ENCODE measurements around the gene RTN1. TPM values are rescaled to one million over a fixed set of nuclear protein-coding genes. Genes with fewer than 3 reads are reported as not detected.
"Not testable (repeated sequence)": the region's sequence is repeated elsewhere in the genome, so short reads cannot be mapped to it uniquely, and the experiment has no call there.

Gene RTN1
- total RNA-seq, 1 donor from 2014 or later = 0.65 TPM

GRCh38 chr14:59707778-59708561 lies 162.6 kb downstream of the RTN1 start:
- ATAC-seq = peak; percentile 95
- DNase-seq (ENCODE audit: low spot score) = peak; percentile 58

- DNase-seq (ENCODE audit: low spot score) = no peak
- no peak for ATAC-seq
These were observed 164.7 kb downstream of the RTN1 start for GRCh38 chr14:59705866-59706265.

GRCh38 chr14:59705245-59705644 lies 165.3 kb downstream of the RTN1 start:
- DNase-seq (ENCODE audit: low spot score) = no peak
- ATAC-seq = no peak

GRCh38 chr14:59704054-59704645 lies 166.4 kb downstream of the RTN1 start:
- ATAC-seq (no peak), DNase-seq (ENCODE audit: low spot score) (no peak)

GRCh38 chr14:59699442-59699841 lies 171.1 kb downstream of the RTN1 start:
- ATAC-seq = no peak
- DNase-seq (ENCODE audit: low spot score) = no peak

- no peak for DNase-seq (ENCODE audit: low spot score)
- peak; percentile 32 for ATAC-seq
These were observed 171.8 kb downstream of the RTN1 start for GRCh38 chr14:59698793-59699192.

GRCh38 chr14:59695198-59695597 lies 175.4 kb downstream of the RTN1 start:
- ATAC-seq (peak; percentile 42), DNase-seq (ENCODE audit: low spot score) (no peak)

- DNase-seq (ENCODE audit: low spot score) (no peak), ATAC-seq (no peak)
These were observed 179.3 kb downstream of the RTN1 start for GRCh38 chr14:59691266-59691665.

GRCh38 chr14:59690426-59690825 lies 180.2 kb downstream of the RTN1 start:
- no peak for ATAC-seq
- no peak for DNase-seq (ENCODE audit: low spot score)

GRCh38 chr14:59688224-59689170 lies 182.1 kb downstream of the RTN1 start:
- ATAC-seq = peak; percentile 100
- peak; percentile 59 for DNase-seq (ENCODE audit: low spot score)

- no peak for DNase-seq (ENCODE audit: low spot score)
- ATAC-seq = no peak
These were observed 182.9 kb downstream of the RTN1 start for GRCh38 chr14:59687663-59688062.

- DNase-seq (ENCODE audit: low spot score) (no peak), ATAC-seq (no peak)
These were observed 190.7 kb downstream of the RTN1 start for GRCh38 chr14:59679872-59680271.

GRCh38 chr14:59678352-59678751 lies 192.2 kb downstream of the RTN1 start:
- no peak for ATAC-seq
- no peak for DNase-seq (ENCODE audit: low spot score)

- DNase-seq (ENCODE audit: low spot score) = no peak
- ATAC-seq = no peak
These were observed 192.8 kb downstream of the RTN1 start for GRCh38 chr14:59677771-59678231.

- DNase-seq (ENCODE audit: low spot score) (no peak), ATAC-seq (no peak)
These were observed 195.2 kb downstream of the RTN1 start for GRCh38 chr14:59675394-59675793.

GRCh38 chr14:59664741-59665140 lies 205.8 kb downstream of the RTN1 start:
- no peak for DNase-seq (ENCODE audit: low spot score)

GRCh38 chr14:59657769-59658168 lies 212.8 kb downstream of the RTN1 start:
- ATAC-seq (no peak), DNase-seq (ENCODE audit: low spot score) (no peak)

More at GRCh38 chr14:59664741-59665140, 205.8 kb downstream of the RTN1 start:
- ATAC-seq = no peak

GRCh38 chr14:59656473-59656872 lies 214.1 kb downstream of the RTN1 start:
- DNase-seq (ENCODE audit: low spot score) = no peak

GRCh38 chr14:59654131-59654530 lies 216.4 kb downstream of the RTN1 start:
- DNase-seq (ENCODE audit: low spot score); ATAC-seq: not testable (repeated sequence)

More at GRCh38 chr14:59656473-59656872, 214.1 kb downstream of the RTN1 start:
- ATAC-seq = no peak

- not testable (repeated sequence) for DNase-seq (ENCODE audit: low spot score); ATAC-seq
These were observed 223.7 kb downstream of the RTN1 start for GRCh38 chr14:59646832-59647231.

- DNase-seq (ENCODE audit: low spot score) (no peak), ATAC-seq (no peak)
These were observed 231.7 kb downstream of the RTN1 start for GRCh38 chr14:59638885-59639284.
